Stimulated activated CD8-positive, alpha-beta memory T cell treated with anti-CD3 and anti-CD28 coated beads, Interleukin-15, amount 100 ng/mL, for 1 hour (primary cell): ENCODE data around the gene NUDT13.
A peak's percentile ranks its signal among the peaks of the same experiment; 100 is the strongest.

Source experiments
- DNase-seq: peaks from one replicate; pipeline ENCODE4 v3.0.0-alpha.2; 2020; ENCODE audit warnings: low read depth

Gene NUDT13

DNA sequence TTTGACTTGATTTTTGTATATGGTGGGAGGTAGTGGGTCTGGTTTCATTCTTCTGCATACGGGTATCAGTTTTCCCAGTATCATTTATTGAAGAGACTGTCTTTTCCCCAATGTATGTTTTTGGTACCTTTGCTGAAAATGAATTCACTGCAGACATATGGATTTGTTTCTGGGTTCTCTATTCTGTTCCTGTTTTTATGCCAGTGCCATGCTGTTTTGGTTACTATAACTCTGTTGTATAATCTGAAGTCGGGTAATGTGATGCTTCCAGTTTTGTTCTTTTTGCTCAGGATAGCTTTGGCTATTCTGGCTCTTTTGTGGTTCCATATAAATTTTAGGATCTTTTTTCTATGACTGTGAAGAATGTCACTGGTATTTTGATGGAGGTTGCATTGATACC is 56.7 kb downstream of the NUDT13 start:
- DNase-seq = no peak

DNA sequence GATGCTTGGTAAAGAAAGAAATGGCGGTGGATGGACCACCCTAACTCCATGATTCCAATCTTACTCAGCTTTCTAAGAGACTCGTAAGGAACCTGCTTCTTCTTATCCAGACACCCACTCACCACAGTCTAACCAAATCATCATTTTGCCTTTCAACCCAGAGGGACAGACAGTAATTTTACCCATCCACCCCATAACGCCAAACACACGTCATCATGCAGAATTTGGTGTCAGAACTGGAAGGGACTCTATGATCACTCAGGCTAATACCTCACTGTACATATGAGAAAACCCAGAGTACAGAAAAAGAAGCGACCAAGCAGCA is 57.2 kb downstream of the NUDT13 start:
- no peak for DNase-seq

DNA sequence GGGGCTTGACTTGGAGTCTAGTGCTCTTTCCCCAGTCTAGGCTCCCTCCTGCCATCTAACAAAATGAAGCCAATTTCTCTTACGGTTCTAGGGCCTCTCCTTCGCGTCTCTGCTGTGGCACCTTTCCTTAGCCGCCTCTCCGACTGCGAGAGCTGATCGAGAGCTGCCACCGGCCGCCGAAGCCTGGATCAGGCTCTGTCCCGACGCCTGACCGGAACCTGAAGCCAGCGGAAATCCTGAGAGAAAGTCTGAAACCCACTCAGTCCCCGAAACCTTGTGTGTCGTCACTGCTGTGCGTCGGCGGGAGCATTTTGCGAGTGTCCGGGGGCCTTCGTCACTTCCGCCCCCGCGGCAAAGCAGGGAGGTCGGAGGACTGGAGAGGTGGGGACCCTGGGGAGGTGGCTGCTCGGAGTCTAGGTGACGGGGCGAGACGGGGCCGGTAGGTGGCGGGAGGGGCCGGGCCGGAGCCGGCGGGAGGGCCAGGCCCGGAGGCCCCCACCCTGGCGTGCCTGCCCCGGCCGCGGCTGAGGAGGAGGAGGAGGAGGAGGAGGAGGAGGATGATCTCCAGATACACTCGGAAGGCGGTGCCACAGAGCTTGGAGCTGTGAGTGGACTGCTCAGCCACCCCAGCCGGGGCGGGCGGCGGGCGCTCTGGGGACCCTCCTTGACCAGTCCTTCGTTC is 57.7 kb downstream of the NUDT13 start, which contains the start of the genes ECD and FAM149B1:
TSS of gene ECD (minus strand) at position 226 of the 682 bp plus-strand sequence. CDS start 4,071 bp downstream, outside the sequence.
TSS of gene FAM149B1 (plus strand) at position 337 of the 682 bp plus-strand sequence. CDS start at position 558, 221 bp downstream.
- peak; percentile 85 for DNase-seq

DNA sequence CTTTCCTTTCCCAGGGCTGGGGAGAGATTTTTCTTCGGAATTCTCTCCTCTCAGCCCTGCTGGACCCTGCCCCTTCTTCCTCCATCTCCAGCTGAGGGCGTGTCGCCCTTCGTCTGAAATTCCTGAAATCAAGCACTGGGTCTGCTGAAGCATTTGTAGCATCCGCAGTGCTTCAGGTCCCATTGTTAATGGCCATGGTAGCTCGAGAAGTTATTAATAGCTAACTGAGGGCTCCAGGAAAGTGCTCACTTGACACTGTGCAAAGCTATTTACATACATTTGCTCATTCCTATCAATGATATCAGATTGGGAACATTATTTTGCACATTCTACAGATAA is 58.2 kb downstream of the NUDT13 start:
- DNase-seq = no peak

DNA sequence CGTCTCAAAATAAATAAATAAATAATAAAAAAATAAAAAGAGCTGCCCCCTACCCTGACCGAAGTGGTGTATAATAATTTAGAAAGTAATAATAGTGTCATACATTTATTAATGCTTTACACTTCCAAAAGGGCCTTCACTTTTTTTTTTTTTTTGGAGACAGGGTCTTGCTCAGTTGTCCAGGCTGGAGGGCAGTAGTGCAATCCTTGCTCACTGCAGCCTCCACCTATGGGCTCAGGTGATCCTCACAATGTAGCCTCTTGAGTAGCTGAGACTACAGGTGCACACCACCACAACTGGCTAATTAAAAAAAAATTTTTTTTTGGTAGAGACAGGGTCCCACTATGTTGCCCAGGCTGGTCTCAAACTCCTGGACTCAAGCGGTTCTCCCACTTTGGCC is 59.1 kb downstream of the NUDT13 start:
- no peak for DNase-seq

DNA sequence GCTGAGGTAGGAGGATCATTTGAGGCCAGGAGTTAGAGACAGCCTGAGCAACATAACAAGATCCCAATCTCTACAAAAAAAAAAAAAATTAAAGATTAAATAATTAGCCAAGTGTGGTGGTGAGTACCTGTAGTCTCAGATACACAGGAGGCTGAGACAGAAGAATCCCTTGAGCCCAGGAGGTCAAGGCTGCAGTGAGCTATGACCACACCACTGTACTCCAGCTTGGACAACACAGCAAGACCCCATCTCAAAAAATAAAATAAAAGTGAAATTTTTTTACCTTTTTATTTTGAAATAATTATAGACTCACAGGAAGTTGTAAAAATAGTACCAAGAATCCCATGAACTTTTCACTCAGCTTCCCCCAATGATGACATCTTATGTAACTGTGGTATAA is 62.6 kb downstream of the NUDT13 start:
- no peak for DNase-seq

DNA sequence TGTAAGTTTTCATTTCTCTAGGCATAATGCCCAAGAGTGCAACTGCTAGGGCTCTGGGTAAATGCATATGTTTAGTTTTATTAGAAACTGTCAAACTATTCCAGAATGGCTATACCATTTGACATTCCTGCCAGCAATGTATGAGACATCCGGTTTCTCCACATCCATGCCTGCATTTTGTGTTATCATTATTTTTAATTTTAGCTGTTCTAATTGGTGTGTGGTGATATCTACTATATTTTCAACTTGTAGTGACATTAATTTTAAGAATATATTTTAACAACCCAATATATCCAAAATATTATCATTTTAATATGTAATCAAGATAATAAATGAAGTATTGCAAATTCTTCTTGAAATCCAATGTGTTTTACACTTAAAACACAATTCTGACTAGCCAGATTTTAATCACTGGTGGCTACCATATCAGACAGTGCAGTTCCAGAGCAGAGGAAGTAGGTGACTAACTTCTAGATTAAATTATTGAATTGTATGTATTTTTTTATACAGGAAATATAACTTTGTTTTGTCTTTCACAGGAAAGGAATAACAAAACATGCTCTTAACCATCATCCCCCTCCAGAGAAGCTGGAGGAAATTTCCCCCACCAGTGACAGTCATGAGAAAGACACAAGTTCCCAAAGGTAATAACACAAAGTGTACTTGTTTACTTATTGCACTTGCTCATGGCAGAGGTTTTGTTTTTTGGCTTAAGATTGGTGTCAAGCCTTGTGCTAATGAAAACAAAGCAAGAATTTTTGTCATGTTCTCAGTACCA is 64.1 kb downstream of the NUDT13 start:
- no peak for DNase-seq
